ENCODE measurements around the gene MYO1G. TPM values are rescaled to one million over a fixed set of nuclear protein-coding genes. Genes with fewer than 3 reads are reported as not detected.

MYO1G gene
- total and polyA plus RNA-seq, 12 donors = 0.06 to 12.8 (median 3.8) TPM

GRCh38 chr7:44965937-44966730, 12.7 kb downstream of the MYO1G start:
- DNase-seq = no peak
- Histone ChIP-seq H3K4me1 (replicated peaks in 1 of 2) (peaks cover 0 to 12% of the 10 kb centered on the region in 2 donors), H3K27ac (no peak overlapping the region), H3K27me3 (no peaks in the 10 kb centered on the region), H3K9me3 (replicated peaks in 1 of 3) (no peaks in the 10 kb centered on the region), H3K4me3 (no peak overlapping the region), H3K36me3 (replicated peaks in 1 of 2) (no peaks in the 10 kb centered on the region)
- WGBS, 4 donors = 91 to 95% (median 93%) methylated on average over 10 to 18 of the region's 18 CpGs
- intact Hi-C loops (cut with DNase I) = no loop called here
- no peak for TF ChIP-seq POLR2A (IDR thresholded peaks at IDR 0.05)
- TF ChIP-seq, protein P1, sequence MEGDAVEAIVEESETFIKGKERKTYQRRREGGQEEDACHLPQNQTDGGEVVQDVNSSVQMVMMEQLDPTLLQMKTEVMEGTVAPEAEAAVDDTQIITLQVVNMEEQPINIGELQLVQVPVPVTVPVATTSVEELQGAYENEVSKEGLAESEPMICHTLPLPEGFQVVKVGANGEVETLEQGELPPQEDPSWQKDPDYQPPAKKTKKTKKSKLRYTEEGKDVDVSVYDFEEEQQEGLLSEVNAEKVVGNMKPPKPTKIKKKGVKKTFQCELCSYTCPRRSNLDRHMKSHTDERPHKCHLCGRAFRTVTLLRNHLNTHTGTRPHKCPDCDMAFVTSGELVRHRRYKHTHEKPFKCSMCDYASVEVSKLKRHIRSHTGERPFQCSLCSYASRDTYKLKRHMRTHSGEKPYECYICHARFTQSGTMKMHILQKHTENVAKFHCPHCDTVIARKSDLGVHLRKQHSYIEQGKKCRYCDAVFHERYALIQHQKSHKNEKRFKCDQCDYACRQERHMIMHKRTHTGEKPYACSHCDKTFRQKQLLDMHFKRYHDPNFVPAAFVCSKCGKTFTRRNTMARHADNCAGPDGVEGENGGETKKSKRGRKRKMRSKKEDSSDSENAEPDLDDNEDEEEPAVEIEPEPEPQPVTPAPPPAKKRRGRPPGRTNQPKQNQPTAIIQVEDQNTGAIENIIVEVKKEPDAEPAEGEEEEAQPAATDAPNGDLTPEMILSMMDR (IDR thresholded peaks at IDR 0.05) = no peak

DNA sequence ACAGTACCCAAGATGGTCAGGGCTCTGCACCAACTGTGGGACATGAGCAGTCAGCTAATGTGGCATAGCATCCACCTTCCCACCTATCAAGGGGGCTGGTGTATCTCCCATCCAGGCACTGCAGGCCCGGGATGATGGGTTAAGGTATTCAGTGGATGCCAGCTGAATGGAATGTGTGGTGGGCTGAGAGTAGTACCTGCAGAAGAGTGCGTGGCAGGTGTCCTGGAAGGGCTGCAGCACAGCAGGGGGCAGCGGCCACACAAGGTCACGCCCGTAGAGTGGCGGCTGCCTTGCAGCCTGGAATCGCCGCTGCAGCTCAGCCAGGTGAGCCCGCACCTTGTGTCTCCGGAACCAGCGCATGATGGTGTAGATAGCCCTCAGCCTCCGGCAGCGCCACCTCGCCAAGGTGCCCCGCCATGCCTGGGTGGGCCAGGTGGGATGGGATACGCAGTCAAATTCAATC, 13.3 kb downstream of the MYO1G start:
- Histone ChIP-seq H3K9me3 (replicated peaks in 1 of 3) (no peaks in the 10 kb centered on the region), H3K4me3 (no peak overlapping the region), H3K4me1 (replicated peaks in 1 of 2) (peaks cover 0 to 12% of the 10 kb centered on the region in 2 donors), H3K27ac (no peak overlapping the region), H3K36me3 (replicated peaks in 1 of 2) (no peaks in the 10 kb centered on the region), H3K27me3 (no peaks in the 10 kb centered on the region)
- WGBS, 4 donors = 74 to 97% (median 94%) methylated on average over 5 to 16 of the region's 16 CpGs
- TF ChIP-seq POLR2A (IDR thresholded peaks at IDR 0.05) = no peak
- TF ChIP-seq, protein P1 (IDR thresholded peaks at IDR 0.05) = no peak
- intact Hi-C loops (cut with DNase I) = no loop called here
- no peak for DNase-seq

GRCh38 chr7:44964831-44965440, 13.9 kb downstream of the MYO1G start:
- no peaks in the 10 kb centered on the region for H3K9me3 ChIP-seq (replicated peaks in 1 of 3)
- intact Hi-C loops (cut with DNase I) = no loop called here
- 70 to 100% (median 87%) methylated on average over 2 to 13 of the region's 13 CpGs for WGBS, 4 donors
- H3K27ac ChIP-seq = no peak overlapping the region
- H3K36me3 ChIP-seq (replicated peaks in 1 of 2) = no peaks in the 10 kb centered on the region
- TF ChIP-seq, protein P1 (IDR thresholded peaks at IDR 0.05) = no peak
- TF ChIP-seq POLR2A (IDR thresholded peaks at IDR 0.05) = no peak
- H3K27me3 ChIP-seq = no peaks in the 10 kb centered on the region
- H3K4me1 ChIP-seq (replicated peaks in 1 of 2) = peaks cover 0 to 12% of the 10 kb centered on the region in 2 donors
- peak in 1 of 7 donors; percentile 13 for DNase-seq
- no peak overlapping the region for H3K4me3 ChIP-seq

GRCh38 chr7:44964384-44964830, 14.4 kb downstream of the MYO1G start:
- WGBS, 4 donors = 69 to 98% (median 72%) methylated on average over 4 to 7 of the region's 7 CpGs
- Histone ChIP-seq H3K4me3 (no peak overlapping the region), H3K27ac (no peak overlapping the region), H3K36me3 (replicated peaks in 1 of 2) (no peaks in the 10 kb centered on the region), H3K4me1 (replicated peaks in 1 of 2) (peaks cover 0 to 12% of the 10 kb centered on the region in 2 donors), H3K27me3 (no peaks in the 10 kb centered on the region), H3K9me3 (replicated peaks in 1 of 3) (no peaks in the 10 kb centered on the region)
- no peak for TF ChIP-seq POLR2A (IDR thresholded peaks at IDR 0.05)
- TF ChIP-seq, protein P1 (IDR thresholded peaks at IDR 0.05) = peak in 1 of 6 experiments; percentile 8
- intact Hi-C loops (cut with DNase I) = no loop called here
- DNase-seq = no peak

All from adrenal gland (tissue), 12 donors.